Measurements from ENCODE around the gene NUMB. TPM values are rescaled to one million over a fixed set of nuclear protein-coding genes. Genes with fewer than 3 reads are reported as not detected.
A peak's percentile ranks its signal among the peaks of the same experiment; 100 is the strongest.

Gene NUMB
- polyA plus RNA-seq, 1 experiment = 131 TPM

- CTCF ChIA-PET = interaction anchor here (1.3 to 1.7 kb wide), 2 partner anchors 9 to 11 kb away, joined by 3 read pairs; no protein-coding TSS in a partner anchor
- POLR2A ChIA-PET = no interaction called here
- Histone ChIP-seq H3K36me3 (ENCODE audit: control insufficient read depth, insufficient read depth, low read length) (no peaks in the 10 kb centered on the region), H3K27me3 (ENCODE audit: control insufficient read depth, insufficient read depth, low read length) (peaks cover 24% of the 10 kb centered on the region), H3K4me3 (ENCODE audit: low read depth, low read length) (no peak overlapping the region)
- DNase-seq (ENCODE audit: low read depth) = no peak
- TF ChIP-seq CTCF (IDR thresholded peaks at IDR 0.05; ENCODE audit: insufficient read depth, low read depth, low read length) = no peak
Measured at GRCh38 chr14:73241481-73242165, 216.7 kb downstream of the NUMB start.

DNA sequence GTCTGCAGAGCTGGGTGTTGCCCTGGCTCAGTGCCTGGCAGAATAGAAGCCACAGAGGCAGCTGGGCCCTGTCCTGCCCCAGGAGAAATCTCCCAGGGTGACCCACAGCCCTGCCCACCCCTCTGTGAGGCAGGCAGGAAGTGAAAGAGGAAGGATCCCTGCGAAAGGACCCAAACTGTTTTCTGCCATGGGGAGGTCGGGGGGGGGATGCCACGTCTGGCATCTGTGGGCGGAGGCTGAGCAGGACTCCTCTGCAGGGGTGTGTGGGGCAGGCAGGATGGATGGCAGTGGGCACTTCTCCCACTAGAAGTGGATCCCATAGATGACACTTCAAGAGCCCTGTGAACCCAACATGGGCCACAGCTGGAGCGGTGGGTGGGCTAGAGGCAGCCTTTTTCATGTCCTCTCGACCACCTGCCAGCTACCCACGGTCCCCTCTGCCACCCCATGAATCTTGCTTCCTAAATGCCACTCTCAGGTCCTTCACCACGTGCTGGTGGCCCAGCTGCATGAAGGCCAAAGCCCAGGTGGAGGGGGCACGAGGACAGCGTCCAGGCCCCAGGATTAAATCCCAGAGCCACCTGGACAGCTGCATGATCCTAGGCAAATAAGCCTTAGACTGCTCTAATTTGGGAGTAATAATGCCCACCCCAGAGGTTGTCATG lies 217.4 kb downstream of the NUMB start:
- peaks cover 26% of the 10 kb centered on the region for H3K27me3 ChIP-seq (ENCODE audit: control insufficient read depth, insufficient read depth, low read length)
- no peak for DNase-seq (ENCODE audit: low read depth)
- TF ChIP-seq CTCF (IDR thresholded peaks at IDR 0.05; ENCODE audit: insufficient read depth, low read depth, low read length) = no peak
- no peaks in the 10 kb centered on the region for H3K36me3 ChIP-seq (ENCODE audit: control insufficient read depth, insufficient read depth, low read length)
- CTCF ChIA-PET = no interaction called here
- POLR2A ChIA-PET = no interaction called here
- no peak overlapping the region for H3K4me3 ChIP-seq (ENCODE audit: low read depth, low read length)

DNA sequence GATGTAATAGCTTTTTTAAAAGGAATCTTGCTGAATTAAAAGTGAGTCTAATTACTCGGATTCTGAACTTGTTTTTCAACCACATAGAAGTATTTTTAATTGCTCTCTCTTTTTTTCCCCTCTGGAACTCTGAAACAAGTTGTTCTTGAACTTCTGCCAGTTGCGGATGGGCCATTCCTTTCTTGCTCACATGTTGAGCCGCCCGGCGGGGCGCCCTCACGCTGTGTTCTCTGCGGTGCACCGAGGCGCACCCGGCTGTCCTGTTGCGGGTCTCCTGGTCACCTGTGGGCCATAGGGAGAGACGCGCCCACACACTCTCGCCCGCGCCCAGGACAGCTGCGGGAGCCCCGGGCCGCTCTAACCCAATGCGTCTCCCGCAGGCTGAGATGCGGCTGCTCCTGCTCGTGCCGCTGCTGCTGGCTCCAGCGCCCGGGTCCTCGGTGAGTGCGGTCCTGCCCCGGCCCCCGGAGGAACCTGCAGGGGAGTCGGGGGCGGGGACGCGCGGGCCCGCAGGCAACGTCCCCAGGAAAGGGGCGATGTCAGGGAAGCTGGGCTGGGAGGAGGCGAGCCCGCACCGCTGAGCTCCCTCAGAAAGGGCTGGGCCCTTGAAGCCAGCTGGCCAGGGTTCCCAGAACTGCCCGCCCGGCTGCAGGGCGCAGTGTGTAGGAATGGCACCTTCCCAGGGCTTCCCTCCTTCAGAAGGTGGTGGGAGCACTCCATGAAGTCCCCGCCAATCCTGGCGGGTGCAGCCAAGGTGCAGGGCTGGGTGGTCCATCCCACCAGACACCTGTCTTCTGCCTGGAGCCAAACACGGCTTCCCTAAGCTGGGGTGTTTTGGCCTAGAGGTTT lies 218.7 kb downstream of the NUMB start:
- H3K4me3 ChIP-seq (ENCODE audit: low read depth, low read length) = peak overlapping the region; percentile 14; the same call in 1 of the 2 replicates
- ChIA-PET CTCF (interaction anchor here (1.7 kb wide), 1 partner anchor 34 kb away, joined by 3 read pairs; no protein-coding TSS in a partner anchor), POLR2A (no interaction called here)
- no peak for DNase-seq (ENCODE audit: low read depth)
- TF ChIP-seq CTCF (IDR thresholded peaks at IDR 0.05; ENCODE audit: insufficient read depth, low read depth, low read length) = no peak
- H3K36me3 ChIP-seq (ENCODE audit: control insufficient read depth, insufficient read depth, low read length) = no peaks in the 10 kb centered on the region
- peaks cover 32% of the 10 kb centered on the region for H3K27me3 ChIP-seq (ENCODE audit: control insufficient read depth, insufficient read depth, low read length)

DNA sequence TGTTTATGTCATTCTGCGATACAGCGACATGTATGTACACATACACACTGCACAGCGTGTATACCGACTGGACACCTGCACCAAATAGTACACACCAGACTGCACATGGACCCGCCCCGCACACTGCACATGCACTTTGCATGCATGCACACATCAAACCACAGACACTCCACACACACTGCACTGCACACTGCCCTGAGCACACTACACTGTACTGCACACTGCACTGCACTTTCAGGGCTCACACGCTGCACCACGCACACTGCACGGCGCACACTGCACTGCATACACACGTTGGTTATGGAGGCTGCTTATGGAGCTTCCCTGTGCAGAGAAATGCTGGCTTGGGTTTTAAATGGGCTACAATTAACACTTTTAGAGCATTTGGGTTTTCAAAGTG lies 219.4 kb downstream of the NUMB start:
- CTCF ChIA-PET = interaction anchor here (0.8 to 1.7 kb wide), 2 partner anchors 34 to 233 kb away, joined by 3 read pairs; no protein-coding TSS in a partner anchor
- Histone ChIP-seq H3K27me3 (ENCODE audit: control insufficient read depth, insufficient read depth, low read length) (peaks cover 35% of the 10 kb centered on the region), H3K4me3 (ENCODE audit: low read depth, low read length) (no peak overlapping the region), H3K36me3 (ENCODE audit: control insufficient read depth, insufficient read depth, low read length) (no peaks in the 10 kb centered on the region)
- POLR2A ChIA-PET = interaction anchor here (1.0 kb wide), 1 partner anchor 11 kb away, joined by 4 read pairs; no protein-coding TSS in a partner anchor
- no peak for TF ChIP-seq CTCF (IDR thresholded peaks at IDR 0.05; ENCODE audit: insufficient read depth, low read depth, low read length)
- DNase-seq (ENCODE audit: low read depth) = no peak
